Measurements from ENCODE around the gene CNTN4. TPM values are rescaled to one million over a fixed set of nuclear protein-coding genes. Genes with fewer than 3 reads are reported as not detected.

The CNTN4 gene
- total RNA-seq, 1 donor: under 0.01 TPM

- Histone ChIP-seq H3K79me2 (ENCODE audit: insufficient read depth, low read length) (no peaks in the 10 kb centered on the region), H3K36me3 (ENCODE audit: insufficient read depth, low read length) (no peaks in the 10 kb centered on the region), H3K4me3 (ENCODE audit: insufficient read depth, low read length) (no peak overlapping the region), H3K4me1 (ENCODE audit: insufficient read depth, low read length) (no peaks in the 10 kb centered on the region), H3K9me3 (ENCODE audit: low read depth, low read length) (no peaks in the 10 kb centered on the region), H2AFZ (ENCODE audit: low read length) (no peak overlapping the region), H4K20me1 (ENCODE audit: insufficient read depth, low read length) (no peaks in the 10 kb centered on the region), H3K27ac (ENCODE audit: low read depth, low read length) (no peak overlapping the region), H3K27me3 (ENCODE audit: insufficient read depth, low read length) (no peaks in the 10 kb centered on the region), H3K4me2 (ENCODE audit: insufficient read depth, low read length) (no peak overlapping the region)
- no peak for TF ChIP-seq CTCF (IDR thresholded peaks at IDR 0.05; ENCODE audit: extremely low read depth, low read depth, low read length)
- DNase-seq (ENCODE audit: insufficient read length, low spot score, missing footprints): no peak
Observed at GRCh38 chr3:3031326-3031725, 932.7 kb downstream of the CNTN4 start.

- Histone ChIP-seq H3K27ac (ENCODE audit: low read depth, low read length) (no peak overlapping the region), H3K4me3 (ENCODE audit: insufficient read depth, low read length) (no peak overlapping the region), H3K27me3 (ENCODE audit: insufficient read depth, low read length) (no peaks in the 10 kb centered on the region), H3K4me2 (ENCODE audit: insufficient read depth, low read length) (no peak overlapping the region), H3K36me3 (ENCODE audit: insufficient read depth, low read length) (no peaks in the 10 kb centered on the region), H2AFZ (ENCODE audit: low read length) (no peak overlapping the region), H3K9me3 (ENCODE audit: low read depth, low read length) (no peaks in the 10 kb centered on the region), H3K79me2 (ENCODE audit: insufficient read depth, low read length) (no peaks in the 10 kb centered on the region), H4K20me1 (ENCODE audit: insufficient read depth, low read length) (no peaks in the 10 kb centered on the region), H3K4me1 (ENCODE audit: insufficient read depth, low read length) (no peaks in the 10 kb centered on the region)
- DNase-seq (ENCODE audit: insufficient read length, low spot score, missing footprints): no peak
- no peak for TF ChIP-seq CTCF (IDR thresholded peaks at IDR 0.05; ENCODE audit: extremely low read depth, low read depth, low read length)
Observed at GRCh38 chr3:3037156-3037555, 938.5 kb downstream of the CNTN4 start.

GRCh38 chr3:3038201-3038991, 939.7 kb downstream of the CNTN4 start:
- no peaks in the 10 kb centered on the region for H3K36me3 ChIP-seq (ENCODE audit: insufficient read depth, low read length)
- no peak for TF ChIP-seq CTCF (IDR thresholded peaks at IDR 0.05; ENCODE audit: extremely low read depth, low read depth, low read length)
- H3K27ac ChIP-seq (ENCODE audit: low read depth, low read length): no peak overlapping the region
- DNase-seq (ENCODE audit: insufficient read length, low spot score, missing footprints): no peak
- no peak overlapping the region for H2AFZ ChIP-seq (ENCODE audit: low read length)
- H4K20me1 ChIP-seq (ENCODE audit: insufficient read depth, low read length): no peaks in the 10 kb centered on the region
- H3K79me2 ChIP-seq (ENCODE audit: insufficient read depth, low read length): no peaks in the 10 kb centered on the region
- no peaks in the 10 kb centered on the region for H3K9me3 ChIP-seq (ENCODE audit: low read depth, low read length)
- no peak overlapping the region for H3K4me2 ChIP-seq (ENCODE audit: insufficient read depth, low read length)
- H3K4me1 ChIP-seq (ENCODE audit: insufficient read depth, low read length): no peaks in the 10 kb centered on the region
- no peak overlapping the region for H3K4me3 ChIP-seq (ENCODE audit: insufficient read depth, low read length)
- H3K27me3 ChIP-seq (ENCODE audit: insufficient read depth, low read length): no peaks in the 10 kb centered on the region

GRCh38 chr3:3053974-3054373, 955.3 kb downstream of the CNTN4 start:
- H3K9me3 ChIP-seq (ENCODE audit: low read depth, low read length): no peaks in the 10 kb centered on the region
- H3K4me2 ChIP-seq (ENCODE audit: insufficient read depth, low read length): no peak overlapping the region
- H3K4me3 ChIP-seq (ENCODE audit: insufficient read depth, low read length): no peak overlapping the region
- no peak overlapping the region for H2AFZ ChIP-seq (ENCODE audit: low read length)
- no peaks in the 10 kb centered on the region for H3K79me2 ChIP-seq (ENCODE audit: insufficient read depth, low read length)
- no peaks in the 10 kb centered on the region for H4K20me1 ChIP-seq (ENCODE audit: insufficient read depth, low read length)
- no peak for DNase-seq (ENCODE audit: insufficient read length, low spot score, missing footprints)
- no peak for TF ChIP-seq CTCF (IDR thresholded peaks at IDR 0.05; ENCODE audit: extremely low read depth, low read depth, low read length)
- H3K27ac ChIP-seq (ENCODE audit: low read depth, low read length): no peak overlapping the region
- no peaks in the 10 kb centered on the region for H3K4me1 ChIP-seq (ENCODE audit: insufficient read depth, low read length)
- H3K36me3 ChIP-seq (ENCODE audit: insufficient read depth, low read length): no peaks in the 10 kb centered on the region
- H3K27me3 ChIP-seq (ENCODE audit: insufficient read depth, low read length): no peaks in the 10 kb centered on the region

Data from osteoblast (primary cell).